Stimulated activated CD4-positive, alpha-beta T cell treated with anti-CD3 and anti-CD28 coated beads, Interleukin-4, amount 100 ng/mL, for 24 hours (primary cell): Measurements from ENCODE around the gene SORL1.
A peak's percentile ranks its signal among the peaks of the same experiment; 100 is the strongest.

Experiments
- DNase-seq: peaks from one replicate; pipeline ENCODE4 v3.0.0-alpha.2; 2020

The SORL1 gene

DNA sequence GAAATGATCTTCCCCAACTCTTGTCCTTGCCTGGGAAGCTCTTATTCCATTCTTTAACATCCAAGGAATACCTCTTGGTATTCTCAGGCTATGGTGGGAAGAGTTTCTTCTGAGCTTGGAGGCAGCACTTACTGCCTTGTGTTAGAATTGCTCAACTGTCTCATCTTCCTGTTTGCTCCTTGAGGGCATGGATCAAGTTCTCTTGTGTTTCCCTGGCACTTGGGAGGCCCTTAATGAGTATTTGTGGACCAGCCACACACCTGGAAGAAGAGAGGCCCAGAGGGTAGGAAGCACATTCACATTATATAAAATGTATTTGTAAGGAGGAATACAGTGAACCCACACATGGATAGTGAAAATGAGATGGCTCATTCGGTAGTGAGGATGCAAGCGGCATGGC lies 4.0 kb downstream of the SORL1 start:
- DNase-seq = no peak

DNA sequence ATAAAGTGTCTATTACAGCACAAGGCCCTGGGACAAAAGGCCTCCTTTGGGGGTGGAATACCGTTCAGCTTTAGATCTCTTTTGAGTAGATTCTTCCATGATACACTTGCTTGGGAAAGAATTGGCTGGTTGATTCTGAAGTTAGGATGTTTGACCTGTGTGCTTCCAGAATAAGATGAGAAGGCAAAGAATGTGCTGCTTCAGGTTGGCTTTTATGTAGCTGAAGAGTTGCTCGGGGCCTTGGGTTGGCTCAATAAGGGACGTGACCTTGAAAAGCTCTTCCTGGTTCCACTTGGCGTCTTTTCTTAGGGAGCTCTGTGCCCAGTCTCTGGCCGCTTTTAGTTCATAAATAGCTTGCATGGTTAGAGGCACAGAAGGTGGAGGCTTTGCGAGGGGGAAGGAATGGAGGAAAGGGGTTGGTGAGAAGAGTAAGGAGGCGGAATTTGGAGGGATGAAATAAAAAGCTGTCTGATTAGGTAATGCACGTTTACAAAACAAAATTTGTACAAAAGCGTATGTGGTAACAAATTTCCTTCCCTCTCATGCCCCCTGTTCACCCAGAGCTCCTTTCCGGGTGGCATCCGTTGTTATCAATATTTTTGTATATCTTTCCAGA lies 4.8 kb downstream of the SORL1 start:
- no peak for DNase-seq

DNA sequence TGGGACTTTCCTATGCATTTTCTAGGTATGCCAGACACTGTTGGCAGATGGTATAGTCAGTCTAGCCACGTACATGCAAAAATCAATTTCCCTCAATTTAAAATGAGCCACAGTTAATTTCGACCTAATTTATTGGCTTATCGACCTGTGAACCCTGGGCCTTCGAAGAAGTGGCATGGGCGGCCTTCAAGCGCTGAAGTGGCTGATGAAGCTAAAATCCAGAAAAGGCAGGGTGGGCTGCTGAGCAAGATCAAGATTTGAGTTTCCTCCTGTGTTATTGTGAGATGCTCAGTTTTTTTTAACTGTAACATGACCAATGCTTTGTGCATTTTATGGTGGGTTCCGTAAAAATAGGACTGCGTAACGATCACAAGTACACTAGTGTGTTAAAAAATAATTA lies 6.4 kb downstream of the SORL1 start:
- no peak for DNase-seq

DNA sequence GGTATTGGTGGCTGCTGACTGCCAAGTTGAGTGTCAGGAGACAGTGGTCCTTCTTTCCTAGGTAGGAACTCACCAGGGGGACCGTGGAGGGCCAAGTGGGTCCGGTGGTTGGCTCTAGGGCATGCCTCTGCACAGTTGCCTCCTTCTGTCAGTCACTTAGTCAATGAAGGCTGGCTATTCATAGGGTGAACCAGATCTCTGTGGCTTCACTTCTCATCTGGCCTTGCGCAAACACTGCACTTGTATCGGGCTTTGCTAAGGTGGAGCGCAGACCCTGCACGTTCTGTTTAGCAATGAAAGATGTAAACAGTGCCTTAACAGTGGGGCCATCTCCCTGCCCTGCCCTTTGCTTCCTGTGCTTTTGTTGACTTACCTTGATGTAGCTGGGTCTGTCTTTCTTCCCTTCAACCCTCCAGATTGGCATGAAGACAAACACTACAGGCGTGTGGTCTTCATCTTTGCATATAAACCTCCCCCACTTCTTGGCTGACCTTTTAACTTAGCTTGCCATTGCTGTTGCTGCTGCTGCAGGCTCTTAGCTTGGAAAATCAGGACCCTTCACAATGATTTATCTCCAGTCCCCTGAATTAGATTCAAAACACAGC lies 7.4 kb downstream of the SORL1 start:
- no peak for DNase-seq

DNA sequence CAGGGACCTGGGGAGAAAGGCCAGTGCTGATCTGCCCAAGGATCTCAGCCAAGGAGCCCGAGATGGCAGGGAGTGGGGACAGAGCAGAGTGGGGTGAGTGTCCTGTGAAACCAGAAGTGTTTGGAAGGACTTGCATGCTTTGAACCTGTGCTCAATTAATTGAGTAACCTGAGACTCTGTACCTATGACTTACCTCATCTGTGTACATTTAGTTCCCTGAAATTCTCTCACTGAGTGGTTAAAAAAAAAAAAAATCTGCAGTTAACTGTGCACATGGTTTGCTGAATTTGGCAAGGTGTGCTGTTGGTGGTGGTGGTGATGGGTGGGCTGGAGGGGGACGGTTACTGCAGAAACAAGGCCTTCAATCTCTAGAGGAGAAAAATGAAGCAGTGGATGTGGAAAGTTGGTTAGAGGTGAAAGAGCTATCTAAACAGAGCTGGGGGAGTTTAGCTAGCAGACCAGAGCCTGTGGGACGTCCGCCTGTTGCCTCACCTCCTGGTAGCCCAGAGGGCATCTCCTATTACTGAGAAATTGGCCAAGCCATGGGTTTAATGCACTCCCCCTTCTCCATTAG lies 8.9 kb downstream of the SORL1 start:
- DNase-seq = no peak

DNA sequence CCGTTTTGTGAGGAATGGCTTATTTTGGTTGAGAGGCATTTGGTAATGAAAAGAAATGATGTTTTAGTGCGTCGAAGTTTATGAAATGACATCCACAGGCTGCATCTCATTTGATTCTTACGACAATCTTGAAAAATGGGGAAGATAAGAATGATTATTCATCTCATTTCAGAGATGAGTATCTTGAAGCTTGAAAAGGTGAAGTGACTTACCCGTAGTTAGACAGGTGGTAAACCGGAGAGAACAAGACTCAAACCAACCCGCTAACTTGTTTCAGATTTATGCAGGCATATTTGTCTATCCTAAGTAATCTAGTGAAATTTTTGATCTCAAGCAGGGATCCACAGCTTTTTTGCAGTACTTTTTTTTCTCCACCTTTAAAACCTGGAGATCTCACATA lies 9.7 kb downstream of the SORL1 start:
- no peak for DNase-seq

DNA sequence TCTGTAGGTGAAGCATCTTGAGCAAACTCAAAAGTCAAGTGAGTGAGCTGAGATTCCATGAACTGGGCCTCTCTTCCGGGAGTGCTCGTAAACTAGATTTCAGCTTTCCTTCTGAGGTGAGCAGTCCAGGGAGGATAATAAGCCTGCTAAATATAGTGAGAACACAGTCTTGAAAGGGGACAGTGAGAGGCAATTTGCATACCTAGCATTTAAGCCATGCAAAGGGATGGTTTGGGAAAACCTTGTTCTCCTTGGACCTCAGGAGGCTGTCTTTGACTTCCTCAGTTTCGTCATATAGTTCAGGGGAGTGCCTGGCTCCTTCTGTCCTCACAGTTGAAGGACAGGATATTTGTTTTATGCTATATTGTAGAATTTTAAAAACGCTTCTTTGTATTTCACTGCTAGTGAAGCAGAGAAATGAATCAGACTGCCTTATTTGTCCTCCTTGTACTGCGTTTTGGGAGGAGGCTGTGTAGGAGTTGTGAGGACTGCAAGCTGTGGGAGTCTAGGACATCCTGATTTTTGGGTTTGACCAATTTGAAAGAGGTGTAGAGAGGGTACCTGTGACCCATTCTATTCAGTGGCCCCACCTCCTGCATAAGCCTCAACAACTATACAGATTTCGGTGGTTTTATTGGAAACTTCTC lies 11.7 kb downstream of the SORL1 start:
- DNase-seq = no peak

DNA sequence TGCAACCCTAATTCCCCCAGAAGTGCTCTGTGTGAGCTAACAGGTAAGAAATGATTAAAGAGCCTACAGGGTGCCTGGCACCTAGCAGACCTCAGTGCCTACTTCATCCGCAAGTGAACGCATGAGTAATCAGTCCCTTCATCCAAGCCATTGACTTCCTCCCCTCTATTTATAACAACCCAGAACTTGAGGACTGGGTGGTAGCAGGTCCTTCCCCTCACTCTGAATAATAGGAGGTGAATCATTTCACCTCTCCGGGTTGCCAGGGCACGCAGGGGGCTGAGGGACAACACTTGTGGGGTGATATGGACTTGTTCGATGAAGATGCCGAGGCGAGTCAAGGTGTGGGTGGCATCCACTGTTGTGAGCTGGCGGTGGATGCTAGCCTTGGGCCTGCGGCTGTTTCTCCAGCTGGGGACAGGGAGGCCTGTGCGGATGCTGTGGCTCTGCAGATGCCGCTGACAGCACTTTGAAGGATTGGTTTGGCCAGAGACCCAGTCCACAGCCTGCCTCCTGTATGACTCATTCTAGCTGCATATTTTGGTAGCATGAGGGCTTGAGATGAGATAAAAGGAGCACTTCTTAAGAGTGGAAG lies 12.3 kb downstream of the SORL1 start:
- DNase-seq = peak; percentile 85

DNA sequence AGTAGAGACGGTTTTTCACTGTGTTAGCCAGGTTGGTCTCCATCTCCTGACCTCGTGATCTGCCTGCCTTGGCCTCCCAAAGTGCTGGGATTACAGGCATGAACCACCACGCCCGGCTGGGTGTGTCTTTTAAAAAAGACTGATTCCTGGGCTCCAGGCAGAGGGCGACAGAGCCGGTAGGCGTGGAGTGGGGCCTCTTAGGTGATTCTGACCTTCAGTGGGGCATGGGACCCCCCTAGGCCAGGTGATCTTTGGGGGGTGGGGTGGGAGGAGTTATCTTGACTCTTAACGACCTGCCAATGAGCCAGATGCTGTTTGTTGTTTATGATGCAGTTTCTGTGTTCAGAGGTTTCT lies 13.6 kb downstream of the SORL1 start:
- DNase-seq = no peak

DNA sequence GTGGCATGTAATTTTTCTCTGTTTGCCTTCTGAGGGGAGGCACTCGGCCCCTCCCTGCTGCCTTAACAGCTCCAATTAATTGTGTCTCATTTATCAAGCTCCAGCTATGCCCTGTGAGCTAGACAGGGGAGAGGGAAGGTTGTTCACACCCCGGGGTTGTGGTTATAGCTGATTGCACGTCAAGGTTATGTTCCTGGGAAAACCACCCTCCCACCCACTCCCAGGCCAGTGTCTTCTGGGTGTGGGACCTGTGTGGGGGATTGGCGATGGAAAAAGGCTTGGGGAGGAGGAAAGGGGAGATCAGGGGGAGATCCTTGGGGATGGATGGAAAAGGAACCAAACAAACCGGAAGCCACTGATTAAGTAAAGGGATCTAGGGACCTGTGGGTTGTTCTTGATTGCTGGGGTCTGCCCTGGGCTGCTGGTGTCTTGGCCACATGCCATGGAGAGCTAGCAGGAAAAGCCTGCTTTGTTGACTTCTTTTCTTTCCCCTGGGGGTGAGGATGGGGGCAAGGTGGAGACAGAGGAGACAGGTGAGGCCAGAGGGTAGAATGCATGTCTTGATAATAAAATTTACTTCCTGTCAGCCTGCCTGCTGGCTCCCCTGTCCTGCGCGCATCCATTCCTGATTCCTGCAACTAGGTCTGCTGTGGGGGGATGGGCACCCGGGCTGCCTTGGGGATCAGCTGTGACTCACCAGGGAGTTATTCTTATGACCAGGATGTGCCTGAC lies 14.1 kb downstream of the SORL1 start:
- DNase-seq = peak; percentile 59

DNA sequence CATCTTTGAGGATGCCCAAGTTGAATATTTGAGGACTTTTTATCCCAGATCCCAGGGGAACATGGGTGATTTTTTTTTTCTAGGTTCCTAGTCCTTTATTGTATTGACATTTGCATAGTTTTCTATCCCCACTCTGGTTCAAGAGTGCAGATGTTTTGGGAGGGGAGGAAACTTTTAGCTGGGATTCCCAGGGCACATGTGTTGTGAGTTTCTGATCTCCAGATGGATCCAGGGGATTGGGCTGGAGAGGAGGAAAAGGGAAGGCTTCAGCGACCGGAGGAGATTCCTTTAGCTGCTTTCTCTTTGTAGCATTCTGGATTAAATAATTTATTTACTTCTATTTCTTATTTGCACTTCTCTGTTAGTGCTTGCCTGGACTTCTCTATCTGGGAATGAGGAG lies 15.4 kb downstream of the SORL1 start:
- no peak for DNase-seq

DNA sequence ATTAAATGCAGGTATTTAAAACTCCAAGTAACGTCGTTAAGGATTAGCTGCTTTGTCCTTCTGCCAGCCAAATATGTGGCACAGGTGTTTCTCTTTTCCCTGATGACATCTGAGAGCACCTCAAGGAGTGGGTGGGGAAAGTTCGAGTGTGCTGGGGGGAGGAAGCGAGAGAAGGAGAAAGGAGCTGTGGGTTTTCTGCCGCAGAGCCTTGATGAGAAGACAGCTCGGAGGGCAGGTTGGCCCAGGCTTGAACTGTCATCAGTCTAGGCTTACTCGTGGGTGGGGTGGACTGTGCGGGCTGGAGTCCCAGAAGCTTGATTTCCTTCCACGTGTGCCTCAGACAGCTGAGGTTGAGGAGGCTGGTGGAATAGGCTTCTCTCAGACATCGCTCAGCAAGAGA lies 15.9 kb downstream of the SORL1 start:
- DNase-seq = peak; percentile 86

DNA sequence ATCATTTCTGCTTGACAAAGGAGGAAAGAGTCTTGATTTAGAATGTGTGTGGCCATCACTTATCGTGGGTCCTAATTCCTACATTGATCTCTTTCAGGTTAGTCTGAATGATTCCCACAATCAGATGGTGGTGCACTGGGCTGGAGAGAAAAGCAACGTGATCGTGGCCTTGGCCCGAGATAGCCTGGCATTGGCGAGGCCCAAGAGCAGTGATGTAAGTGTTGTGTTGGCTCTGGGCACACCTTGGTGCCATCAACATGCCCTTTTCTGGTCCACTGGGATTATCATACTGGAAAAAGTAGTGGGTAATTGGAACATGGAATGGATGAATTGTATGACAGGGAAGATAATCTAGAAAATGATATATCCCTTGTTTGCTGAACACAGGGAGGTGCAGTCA lies 17.8 kb downstream of the SORL1 start:
- DNase-seq = no peak

DNA sequence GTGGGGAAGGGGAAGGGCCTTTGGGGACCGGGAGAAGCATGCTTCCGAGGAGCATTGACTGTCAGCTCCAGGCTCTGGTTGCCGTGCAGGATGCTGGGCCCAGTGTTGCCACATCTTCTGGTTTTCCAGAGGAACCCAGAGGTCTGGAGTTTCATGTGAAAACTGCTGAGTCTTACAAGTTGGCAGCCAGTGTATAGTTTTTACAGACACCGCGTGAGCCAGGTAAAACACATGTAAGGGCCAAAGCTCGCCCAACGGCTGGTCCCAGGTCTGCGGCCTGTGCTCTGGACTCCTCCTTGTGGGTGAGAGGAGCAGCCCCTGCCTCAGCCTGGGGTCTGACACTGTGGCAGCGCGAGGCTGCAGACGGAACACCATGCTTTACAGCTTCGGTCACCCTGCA lies 19.1 kb downstream of the SORL1 start:
- DNase-seq = no peak

DNA sequence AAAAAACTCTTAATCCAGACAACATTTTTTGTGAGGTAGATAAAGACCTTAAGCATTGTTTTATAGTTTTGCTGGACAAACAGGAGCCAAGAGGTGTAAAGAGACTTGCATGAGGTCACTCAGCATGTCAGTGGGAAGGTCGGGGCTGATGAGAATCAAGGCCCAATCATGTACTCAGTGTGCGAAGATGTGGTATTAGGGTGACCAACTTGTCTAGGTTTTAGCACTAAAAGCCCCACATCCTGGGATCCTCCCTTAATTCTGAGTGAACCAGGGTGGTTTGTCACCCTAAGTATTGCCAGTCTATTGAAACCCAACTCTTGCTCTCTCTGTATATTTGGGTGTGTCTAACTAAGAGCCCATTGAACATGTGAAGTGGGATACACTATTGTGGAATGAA lies 20.2 kb downstream of the SORL1 start:
- no peak for DNase-seq

DNA sequence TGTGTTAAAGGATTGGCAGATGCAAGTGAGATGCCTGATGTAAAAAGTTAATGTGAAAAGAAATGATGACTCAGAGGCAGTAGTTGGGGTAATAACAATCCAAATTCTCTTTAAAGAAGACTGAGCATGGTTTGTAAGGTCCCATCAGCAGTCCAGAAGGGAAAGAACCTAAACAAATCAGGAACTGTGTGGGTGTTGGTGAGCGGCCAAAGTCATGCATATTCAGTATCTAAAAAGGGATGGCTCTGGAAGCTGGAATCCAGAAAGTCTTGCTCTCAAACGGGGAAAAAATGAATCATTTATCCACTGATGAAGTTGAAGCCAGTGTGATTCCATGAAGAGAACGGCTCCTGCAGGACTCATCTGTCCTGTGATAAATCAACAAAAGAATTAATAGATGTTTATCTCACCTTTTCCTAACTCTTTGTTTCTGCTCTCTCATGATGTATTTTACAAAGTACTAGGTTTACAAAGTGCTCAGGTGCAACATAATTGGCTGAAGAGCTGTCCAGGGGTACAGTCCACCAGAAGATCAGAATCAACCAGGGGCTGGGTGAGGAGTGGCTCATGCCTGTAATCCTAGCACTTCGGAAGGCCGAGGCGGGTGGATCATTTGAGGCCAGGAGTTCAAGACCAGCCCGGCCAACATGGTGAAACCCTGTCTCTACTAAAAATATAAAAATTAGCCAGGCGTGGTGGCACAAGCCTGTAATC lies 21.1 kb downstream of the SORL1 start:
- no peak for DNase-seq

DNA sequence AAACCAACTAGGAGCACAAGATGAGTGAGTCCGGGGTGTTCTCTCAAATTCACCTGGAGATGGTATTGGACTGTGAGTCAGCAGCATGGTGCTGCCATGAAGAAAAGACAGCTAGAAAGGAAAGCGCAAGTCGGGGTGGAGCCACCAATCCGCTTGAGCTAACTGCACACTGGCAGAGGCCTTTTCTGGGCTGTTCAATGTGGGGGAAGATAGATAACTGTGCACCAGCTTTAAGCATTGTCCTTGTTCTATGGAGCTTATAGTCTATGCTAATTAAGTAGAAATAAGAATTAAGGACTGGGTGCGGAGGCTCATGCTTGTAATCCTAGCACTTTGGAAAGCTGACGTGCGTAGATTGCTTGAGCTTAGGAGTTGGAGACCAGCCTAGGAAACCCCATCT lies 22.6 kb downstream of the SORL1 start:
- no peak for DNase-seq

DNA sequence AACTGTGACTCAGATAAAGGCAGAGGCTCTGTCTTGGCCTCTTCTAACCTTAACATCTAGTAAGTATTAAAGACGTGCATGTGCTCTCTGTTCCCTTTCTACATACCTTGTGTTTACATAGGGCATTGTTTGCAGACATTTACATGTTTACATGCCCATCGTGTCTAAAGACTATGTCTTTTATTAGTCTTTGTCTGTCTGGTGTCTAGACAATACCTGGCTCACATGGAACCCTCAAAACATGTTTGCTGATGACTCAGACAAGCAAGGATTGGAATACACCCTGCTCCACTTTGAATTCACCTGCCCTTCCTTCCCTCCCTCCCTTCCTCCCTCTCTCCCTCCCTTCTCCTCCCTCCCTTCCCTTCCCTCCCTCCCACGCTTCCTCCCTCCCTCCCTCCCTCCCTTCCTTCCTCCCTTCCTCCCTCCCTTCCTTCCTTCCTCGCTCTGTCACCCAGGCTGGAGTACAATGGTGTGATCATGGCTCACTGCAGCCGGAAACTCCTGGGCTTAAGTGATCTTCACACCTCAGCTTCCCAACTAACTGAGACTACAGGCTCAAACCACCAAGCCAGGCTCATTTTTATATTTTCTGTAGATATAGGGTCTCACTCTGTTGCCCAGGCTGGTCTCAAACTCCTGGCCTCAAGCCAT lies 24.4 kb downstream of the SORL1 start:
- DNase-seq = no peak

DNA sequence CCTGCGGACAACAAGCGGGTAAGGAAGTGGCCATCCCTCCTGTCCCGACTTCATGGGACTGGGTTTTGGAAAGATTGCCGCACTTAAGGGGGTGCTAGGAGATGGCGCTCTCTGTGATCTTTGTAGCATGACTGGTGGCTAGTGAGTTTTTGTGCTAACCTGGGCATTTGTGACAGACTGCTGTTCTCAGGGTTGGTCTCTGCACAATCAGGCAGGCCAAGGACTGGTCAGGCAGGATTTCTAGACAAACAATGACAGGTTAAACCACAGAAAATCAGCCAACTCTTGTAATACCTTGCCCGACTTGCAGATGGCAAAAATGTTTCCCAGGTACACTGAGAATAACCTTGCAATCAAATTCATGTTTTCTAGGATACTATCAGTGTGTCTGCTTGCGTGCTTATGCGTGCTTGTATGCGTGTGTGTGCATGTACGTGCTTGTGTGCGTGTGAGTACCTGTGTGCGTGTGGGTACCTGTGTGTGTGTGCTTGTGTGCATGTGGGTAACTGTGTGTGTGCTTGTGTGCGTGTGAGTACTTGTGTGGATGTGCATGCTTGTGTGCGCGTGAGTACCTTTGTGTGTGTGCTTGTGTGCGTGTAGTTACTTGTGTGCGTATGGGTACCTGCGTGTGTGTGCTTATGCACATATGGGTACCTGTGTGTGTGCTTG lies 26.2 kb downstream of the SORL1 start:
- no peak for DNase-seq

DNA sequence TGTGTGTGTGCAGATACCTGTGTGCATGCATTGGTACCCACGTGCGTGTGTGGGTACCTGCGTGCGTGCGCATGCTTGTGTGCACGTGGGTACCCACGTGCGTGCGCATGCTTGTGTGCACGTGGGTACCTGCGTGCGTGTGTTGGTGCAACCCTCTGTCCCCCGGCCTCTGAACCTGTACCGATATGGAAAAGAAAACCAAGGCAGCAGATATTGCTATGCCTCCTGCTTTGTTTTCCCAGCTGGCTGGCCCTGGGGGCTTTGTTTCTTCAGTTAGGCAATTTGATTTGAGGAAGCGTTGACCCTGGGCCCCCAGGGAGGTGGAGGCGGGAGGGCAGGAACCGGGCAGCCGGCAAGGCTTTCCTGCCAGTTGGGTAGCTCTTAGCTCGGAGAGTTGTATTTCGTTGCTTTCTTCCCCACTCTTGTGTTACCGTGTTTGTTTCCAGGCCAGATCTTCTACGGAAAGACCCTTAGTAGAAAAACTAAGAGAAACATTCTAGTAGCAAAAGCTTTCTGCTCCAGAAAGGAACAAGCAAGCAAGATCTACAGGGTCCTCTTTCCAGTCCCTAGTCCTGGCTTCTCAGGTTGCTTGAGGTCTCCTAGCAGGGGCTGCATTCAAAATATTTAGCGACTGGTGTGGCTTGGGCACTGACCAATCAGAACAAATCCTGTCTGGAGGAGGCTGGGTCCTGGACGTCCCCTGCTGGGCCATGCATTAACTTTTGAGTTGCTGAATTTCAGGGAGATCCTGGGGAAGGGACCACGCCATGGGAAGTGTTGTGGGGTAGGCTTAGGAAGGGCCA lies 27.0 kb downstream of the SORL1 start:
- no peak for DNase-seq
